PC-3 (cell line): ENCODE results near the gene LRBA. TPM values are rescaled to one million over a fixed set of nuclear protein-coding genes. Genes with fewer than 3 reads are reported as not detected.

Experiments
- ATAC-seq: fragments of 200-7000 bp; cut with Tn5 transposase; 2 replicates; pipeline ENCODE4 v1.9.1; 2020; ENCODE audit warnings: mild to moderate bottlenecking, moderate library complexity
- BruUV-seq: library from RNA; stranded (reverse); fragments of 400-500 nt; replicated peaks from 2 replicates; lab custom pipeline; 2021; lab: Mats Ljungman, UMichigan
- CTCF ChIA-PET: fragments of 300-600 bp; sonication (Branson Sonifier 250); formaldehyde crosslinking; loops from one replicate; lab custom pipeline; 2022; ENCODE audit warnings: antibody characterized with exemption; lab: Charles Lee
- POLR2A ChIA-PET: fragments of 300-600 bp; sonication (Branson Sonifier 250); formaldehyde crosslinking; loops from one replicate; lab custom pipeline; 2022; ENCODE audit warnings: antibody characterized with exemption; ENCODE audit not compliant: unreplicated experiment; lab: Charles Lee
- DNase-seq: peaks from one replicate; pipeline ENCODE4 v3.0.0-alpha.2; 2015
- H2AFZ ChIP-seq: fragments of 300-600 bp; sonication (generic); 2 replicates; pipeline ENCODE4 v1.6.0; 2016; ENCODE audit warnings: antibody characterized with exemption, low read length
- H3F3A ChIP-seq: fragments of 300-600 bp; sonication (generic); one replicate; pipeline ENCODE4 v1.6.0; 2017; ENCODE audit warnings: antibody characterized with exemption, low read length, control low read depth, mild to moderate bottlenecking; ENCODE audit not compliant: unreplicated experiment
- H3K27ac ChIP-seq: fragments of 300-600 bp; sonication (generic); 2 replicates; pipeline ENCODE4 v1.5.1; 2016; ENCODE audit warnings: mild to moderate bottlenecking, low read length
- H3K27me3 ChIP-seq: fragments of 300-600 bp; sonication (generic); 2 replicates; pipeline ENCODE4 v1.6.1; 2016; ENCODE audit warnings: low read length, mixed read lengths
- H3K36me3 ChIP-seq: fragments of 300-600 bp; sonication (generic); 2 replicates; pipeline ENCODE4 v1.6.1; 2016; ENCODE audit warnings: low read depth, mixed run types, low read length, mixed read lengths
- H3K4me1 ChIP-seq: fragments of 300-600 bp; sonication (generic); 2 replicates; pipeline ENCODE4 v1.5.1; 2016; ENCODE audit warnings: low read length; ENCODE audit not compliant: insufficient read depth
- H3K4me2 ChIP-seq: fragments of 300-600 bp; sonication (generic); 2 replicates; pipeline ENCODE4 v1.6.0; 2016; ENCODE audit warnings: low read length
- H3K4me3 ChIP-seq: fragments of 300-600 bp; sonication (generic); 2 replicates; pipeline ENCODE4 v1.5.1; 2016; ENCODE audit warnings: mild to moderate bottlenecking, low read length, mixed read lengths
- H3K79me2 ChIP-seq: fragments of 300-600 bp; sonication (generic); 2 replicates; pipeline ENCODE4 v1.6.1; 2017; ENCODE audit warnings: low read length, mixed read lengths
- H3K9ac ChIP-seq: fragments of 300-600 bp; sonication (generic); 2 replicates; pipeline ENCODE4 v1.6.0; 2016; ENCODE audit warnings: mild to moderate bottlenecking, low read length
- H3K9me2 ChIP-seq: fragments of 300-600 bp; sonication (generic); replicated peaks from 2 replicates; pipeline ENCODE4 v1.6.1; 2016; ENCODE audit warnings: mixed run types, low read length, mixed read lengths
- H3K9me3 ChIP-seq: fragments of 300-600 bp; sonication (generic); 2 replicates; pipeline ENCODE4 v1.6.1; 2016; ENCODE audit warnings: low read length, mixed read lengths
- H4K20me1 ChIP-seq: fragments of 300-600 bp; sonication (generic); 2 replicates; pipeline ENCODE4 v1.6.1; 2016; ENCODE audit warnings: low read length, mixed read lengths
- EZH2 ChIP-seq: fragments of 300-600 bp; sonication (generic); IDR thresholded peaks from one replicate; pipeline ENCODE4 v1.6.1; 2017; ENCODE audit warnings: antibody characterized with exemption, mild to moderate bottlenecking, low read length; ENCODE audit not compliant: unreplicated experiment
- EZH2phosphoT487 ChIP-seq: fragments of 300-600 bp; sonication (generic); IDR thresholded peaks from 2 replicates; pipeline ENCODE4 v1.6.1; 2018; ENCODE audit warnings: mild to moderate bottlenecking, antibody characterized with exemption, low read length, borderline replicate concordance
- intact Hi-C: fragments of 100-400 bp; cut with micrococcal nuclease; formaldehyde crosslinking; loops from 2 replicates; pipeline ENCODE4 v1.9.0; 2023
- total RNA-seq: library from RNA; depleted of rRNA; stranded (reverse); fragments of >200 nt; gene quantifications from 2 replicates; pipeline ENCODE4 v1.2.3, GENCODE V29; 2014
- TF ChIP-seq, protein P1 (sequence below): fragments of 300-600 bp; sonication (generic); conservative IDR thresholded peaks from 2 replicates; pipeline ENCODE4 v1.5.1; 2017; ENCODE audit warnings: antibody characterized with exemption, low read depth, mild to moderate bottlenecking, low read length

LRBA gene
- total RNA-seq, 1 experiment from 2014 or later = 40.8 TPM

DNA sequence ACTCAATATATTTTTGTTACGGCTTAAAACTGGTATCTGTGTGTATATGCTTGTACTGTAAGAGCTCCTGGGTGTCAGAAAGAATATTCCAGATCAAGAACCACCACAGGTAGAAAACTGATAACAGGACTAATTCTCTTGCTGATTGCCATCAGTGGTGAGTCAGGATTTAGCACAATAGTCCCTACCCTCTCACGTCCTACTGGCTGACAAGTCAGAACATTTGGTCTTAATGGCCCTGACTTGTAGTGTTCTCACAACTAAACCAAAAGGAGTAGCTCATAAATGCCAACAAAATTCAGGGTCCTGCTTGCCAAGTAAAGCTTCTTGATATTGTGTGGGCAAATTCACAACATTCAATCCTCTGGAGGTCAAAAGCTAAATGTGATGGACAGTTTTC, 538.3 kb downstream of the LRBA start:
- no peaks in the 10 kb centered on the region for H3K36me3 ChIP-seq
- no TSS peak for BruUV-seq
- H3K79me2 ChIP-seq = no peaks in the 10 kb centered on the region
- POLR2A ChIA-PET = no interaction called here
- TF ChIP-seq EZH2phosphoT487 = no peak
- TF ChIP-seq EZH2 = no peak
- TF ChIP-seq, protein P1, sequence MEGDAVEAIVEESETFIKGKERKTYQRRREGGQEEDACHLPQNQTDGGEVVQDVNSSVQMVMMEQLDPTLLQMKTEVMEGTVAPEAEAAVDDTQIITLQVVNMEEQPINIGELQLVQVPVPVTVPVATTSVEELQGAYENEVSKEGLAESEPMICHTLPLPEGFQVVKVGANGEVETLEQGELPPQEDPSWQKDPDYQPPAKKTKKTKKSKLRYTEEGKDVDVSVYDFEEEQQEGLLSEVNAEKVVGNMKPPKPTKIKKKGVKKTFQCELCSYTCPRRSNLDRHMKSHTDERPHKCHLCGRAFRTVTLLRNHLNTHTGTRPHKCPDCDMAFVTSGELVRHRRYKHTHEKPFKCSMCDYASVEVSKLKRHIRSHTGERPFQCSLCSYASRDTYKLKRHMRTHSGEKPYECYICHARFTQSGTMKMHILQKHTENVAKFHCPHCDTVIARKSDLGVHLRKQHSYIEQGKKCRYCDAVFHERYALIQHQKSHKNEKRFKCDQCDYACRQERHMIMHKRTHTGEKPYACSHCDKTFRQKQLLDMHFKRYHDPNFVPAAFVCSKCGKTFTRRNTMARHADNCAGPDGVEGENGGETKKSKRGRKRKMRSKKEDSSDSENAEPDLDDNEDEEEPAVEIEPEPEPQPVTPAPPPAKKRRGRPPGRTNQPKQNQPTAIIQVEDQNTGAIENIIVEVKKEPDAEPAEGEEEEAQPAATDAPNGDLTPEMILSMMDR = no peak
- no peaks in the 10 kb centered on the region for H3K9me2 ChIP-seq
- no peak for ATAC-seq
- H3F3A ChIP-seq = no peaks in the 10 kb centered on the region
- no peak overlapping the region for H3K4me2 ChIP-seq
- no peaks in the 10 kb centered on the region for H3K4me1 ChIP-seq
- H2AFZ ChIP-seq = no peak overlapping the region
- no peaks in the 10 kb centered on the region for H3K27me3 ChIP-seq
- intact Hi-C loops = no loop called here
- DNase-seq = no peak
- H3K9me3 ChIP-seq = no peaks in the 10 kb centered on the region
- CTCF ChIA-PET = no interaction called here
- H3K4me3 ChIP-seq = no peak overlapping the region
- no peaks in the 10 kb centered on the region for H4K20me1 ChIP-seq
- no peak overlapping the region for H3K9ac ChIP-seq
- no peak overlapping the region for H3K27ac ChIP-seq

DNA sequence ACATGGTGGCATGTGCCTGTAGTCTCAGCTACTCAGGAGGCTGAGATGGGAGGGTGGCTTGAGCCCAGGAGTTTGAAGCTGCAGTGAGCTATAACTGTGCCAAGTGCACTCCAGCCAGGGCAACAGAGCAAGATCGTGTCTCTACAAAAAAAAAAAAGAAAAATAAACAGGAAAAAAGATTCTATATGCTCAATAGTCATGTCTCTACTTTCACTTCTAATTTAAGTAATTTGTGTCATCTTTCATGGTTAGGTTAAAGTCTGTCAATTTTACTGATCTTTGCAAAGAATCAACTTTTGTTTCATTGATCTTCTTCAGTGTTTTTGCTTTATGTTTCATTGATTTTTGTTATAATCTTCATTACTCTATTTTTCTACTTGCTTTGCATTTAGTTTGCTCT, 539.3 kb downstream of the LRBA start:
- ATAC-seq = no peak
- CTCF ChIA-PET = no interaction called here
- H3K9me2 ChIP-seq = no peaks in the 10 kb centered on the region

GRCh38 chr4:150464523-150464922, 550.6 kb downstream of the LRBA start:
- ChIA-PET POLR2A (no interaction called here), CTCF (no interaction called here)
- intact Hi-C loops = loop anchor here (5.0 kb wide), 1 partner anchor 162 kb away; no protein-coding TSS in a partner anchor
- no TSS peak for BruUV-seq
- H3K79me2 ChIP-seq = no peaks in the 10 kb centered on the region
- DNase-seq (no peak), ATAC-seq (no peak)
- H4K20me1 ChIP-seq = peaks cover 3% of the 10 kb centered on the region; the same call in 1 of the 2 replicates
- peaks cover 20% of the 10 kb centered on the region for H3K4me1 ChIP-seq
- no peak overlapping the region for H3K4me3 ChIP-seq
- H3K4me2 ChIP-seq = no peak overlapping the region
- no peaks in the 10 kb centered on the region for H3F3A ChIP-seq
- no peak for TF ChIP-seq EZH2
- no peak for TF ChIP-seq EZH2phosphoT487
- TF ChIP-seq, protein P1 = no peak
- H3K27me3 ChIP-seq = no peaks in the 10 kb centered on the region
- H3K9me3 ChIP-seq = no peaks in the 10 kb centered on the region
- H2AFZ ChIP-seq = no peak overlapping the region
- H3K9ac ChIP-seq = no peak overlapping the region
- H3K36me3 ChIP-seq = no peaks in the 10 kb centered on the region
- no peak overlapping the region for H3K27ac ChIP-seq
- H3K9me2 ChIP-seq = no peaks in the 10 kb centered on the region

More for the DNA sequence above, 539.3 kb downstream of the LRBA start:
- H3K79me2 ChIP-seq = no peaks in the 10 kb centered on the region
- no peaks in the 10 kb centered on the region for H3K36me3 ChIP-seq
- H3K27ac ChIP-seq = no peak overlapping the region
- POLR2A ChIA-PET = no interaction called here
- intact Hi-C loops = no loop called here
- H4K20me1 ChIP-seq = no peaks in the 10 kb centered on the region
- no peak for DNase-seq
- H3K9me3 ChIP-seq = no peaks in the 10 kb centered on the region
- H2AFZ ChIP-seq = no peak overlapping the region
- TF ChIP-seq EZH2 (no peak), EZH2phosphoT487 (no peak)
- TF ChIP-seq, protein P1 = no peak
- H3K9ac ChIP-seq = no peak overlapping the region
- H3F3A ChIP-seq = no peaks in the 10 kb centered on the region
- H3K4me3 ChIP-seq = no peak overlapping the region
- no peaks in the 10 kb centered on the region for H3K27me3 ChIP-seq
- H3K4me1 ChIP-seq = no peaks in the 10 kb centered on the region
- no TSS peak for BruUV-seq
- H3K4me2 ChIP-seq = no peak overlapping the region
